ENCODE measurements around the gene IL32. TPM values are rescaled to one million over a fixed set of nuclear protein-coding genes. Genes with fewer than 3 reads are reported as not detected.

IL32 gene
- total and polyA plus RNA-seq, 9 of the 15 experiments (the other 6 are each of a cell fraction or from before 2014, with no cell fraction given), result 0.21 to 2.2 (median 0.37) TPM; not detected in 3

- TF ChIP-seq ZNF407 (IDR thresholded peaks at IDR 0.05; ENCODE audit: low read depth) (no peak), ATF6 (CRISPR knock-in tag; IDR thresholded peaks at IDR 0.05) (peak; percentile 84; the same call in 1 of the 2 replicates), OTX1 (CRISPR knock-in tag; IDR thresholded peaks at IDR 0.05) (no peak), SMARCE1 (IDR thresholded peaks at IDR 0.05) (peak; percentile 85), HIVEP1 (CRISPR knock-in tag; IDR thresholded peaks at IDR 0.05) (no peak), HOMEZ (CRISPR knock-in tag; IDR thresholded peaks at IDR 0.05) (no peak), NFXL1 (CRISPR knock-in tag; IDR thresholded peaks at IDR 0.05) (no peak), NFYB (IDR thresholded peaks at IDR 0.05; ENCODE audit: extremely low read depth, insufficient read length) (no peak), ZNF77 (CRISPR knock-in tag; IDR thresholded peaks at IDR 0.05) (no peak), TBP (optimal IDR thresholded peaks at IDR 0.05; ENCODE audit: low read depth, low read length) (no peak), ZNF507 (tag; conservative IDR thresholded peaks at IDR 0.05) (no peak)
- TF ChIP-seq, protein P1, sequence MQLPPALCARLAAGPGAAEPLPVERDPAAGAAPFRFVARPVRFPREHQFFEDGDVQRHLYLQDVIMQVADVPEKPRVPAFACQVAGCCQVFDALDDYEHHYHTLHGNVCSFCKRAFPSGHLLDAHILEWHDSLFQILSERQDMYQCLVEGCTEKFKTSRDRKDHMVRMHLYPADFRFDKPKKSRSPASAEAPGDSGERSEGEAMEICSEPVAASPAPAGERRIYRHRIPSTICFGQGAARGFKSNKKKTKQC (CRISPR knock-in tag; IDR thresholded peaks at IDR 0.05), result 0 out of 2 replicates have a peak, but pooled peaks have one; percentile 32
Observed at GRCh38 chr16:3020604-3021448, 44.6 kb upstream of the IL32 start (continued).
